Measurements from ENCODE around the gene LTA4H.
A peak's percentile ranks its signal among the peaks of the same experiment; 100 is the strongest.

The LTA4H gene

GRCh38 chr12:96056646-96057455, 21.5 kb upstream of the LTA4H start:
- no peak for DNase-seq

- DNase-seq, result no peak
Observed at GRCh38 chr12:96054244-96054610, 18.8 kb upstream of the LTA4H start.

GRCh38 chr12:96053476-96054243, 18.3 kb upstream of the LTA4H start:
- DNase-seq, result no peak

- no peak for DNase-seq
Observed at GRCh38 chr12:96051756-96052485, 16.5 kb upstream of the LTA4H start.

GRCh38 chr12:96050139-96050538, 14.8 kb upstream of the LTA4H start:
- DNase-seq, result no peak

GRCh38 chr12:96049101-96049500, 13.7 kb upstream of the LTA4H start:
- no peak for DNase-seq

GRCh38 chr12:96048393-96048969, 13.1 kb upstream of the LTA4H start:
- no peak for DNase-seq

GRCh38 chr12:96047229-96048211, 12.1 kb upstream of the LTA4H start:
- DNase-seq, result peak; percentile 20

- no peak for DNase-seq
Observed at GRCh38 chr12:96046543-96047228, 11.3 kb upstream of the LTA4H start.

GRCh38 chr12:96045566-96045965, 10.2 kb upstream of the LTA4H start:
- no peak for DNase-seq

- DNase-seq, result no peak
Observed at GRCh38 chr12:96044943-96045290, 9.5 kb upstream of the LTA4H start.

- no peak for DNase-seq
Observed at GRCh38 chr12:96044017-96044942, 8.9 kb upstream of the LTA4H start.

GRCh38 chr12:96041181-96041580, 5.8 kb upstream of the LTA4H start:
- DNase-seq, result no peak

- no peak for DNase-seq
Observed at GRCh38 chr12:96040305-96041133, 5.1 kb upstream of the LTA4H start.

- DNase-seq, result no peak
Observed at GRCh38 chr12:96039516-96039915, 4.1 kb upstream of the LTA4H start.

GRCh38 chr12:96036765-96037455, 1.5 kb upstream of the LTA4H start:
- DNase-seq, result no peak

GRCh38 chr12:96034621-96035282, 635 bp downstream of the LTA4H start:
- no peak for DNase-seq

Measured in NCI-H2171 (cell line).